ENCODE results near the gene TRPT1.

DNA sequence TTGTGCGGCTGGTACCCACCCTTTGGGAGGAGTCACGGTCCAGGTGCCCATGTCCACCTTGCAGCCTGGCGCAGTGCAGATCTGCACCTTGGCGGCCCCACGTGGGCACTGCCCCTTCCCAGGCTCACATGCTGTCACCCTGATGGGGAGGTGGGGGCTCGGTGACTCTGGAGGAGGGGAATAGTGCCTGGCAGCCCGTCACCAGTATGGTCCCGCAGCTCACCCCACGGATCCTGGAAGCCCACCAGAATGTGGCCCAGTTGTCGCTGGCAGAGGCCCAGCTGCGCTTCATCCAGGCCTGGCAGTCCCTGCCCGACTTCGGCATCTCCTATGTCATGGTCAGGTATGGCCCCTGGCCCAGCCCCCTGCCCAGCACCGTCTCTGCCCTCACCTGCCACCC lies 5.2 kb downstream of the TRPT1 start:
- TF ChIP-seq YY1 (IDR thresholded peaks at IDR 0.05; ENCODE audit: insufficient read depth, insufficient read length) (no peak), SUZ12 (IDR thresholded peaks at IDR 0.05; ENCODE audit: extremely low read depth, insufficient read depth, insufficient read length) (no peak), ZNF274 (IDR thresholded peaks at IDR 0.05; ENCODE audit: low read depth, low read length) (no peak)

All from NT2/D1 (cell line).